ENCODE measurements around the gene ZFYVE9. TPM values are rescaled to one million over a fixed set of nuclear protein-coding genes. Genes with fewer than 3 reads are reported as not detected.

Gene ZFYVE9
- total RNA-seq, 1 experiment from 2014 or later: 28.4 TPM

- Histone ChIP-seq H3K9me3 (ENCODE audit: control insufficient read depth, low read depth, low read length) (no peaks in the 10 kb centered on the region), H3K9ac (ENCODE audit: extremely low read depth, insufficient read length, low read length) (no peak overlapping the region), H3K27me3 (ENCODE audit: insufficient read depth, low read length) (no peaks in the 10 kb centered on the region), H3K18ac (ENCODE audit: insufficient read length, low read depth, low read length) (no peak overlapping the region), H3K23ac (ENCODE audit: insufficient read length, low read depth, low read length) (no peak overlapping the region), H3K23me2 (ENCODE audit: insufficient read length, low read depth, low read length, poor library complexity, severe bottlenecking) (no peaks in the 10 kb centered on the region), H2BK15ac (ENCODE audit: low read depth, low read length) (no peak overlapping the region), H3K4ac (ENCODE audit: low read depth, low read length) (no peak overlapping the region), H2BK120ac (ENCODE audit: low read depth, low read length, poor library complexity, severe bottlenecking) (no peak overlapping the region), H2BK12ac (ENCODE audit: insufficient read length, low read depth, low read length) (no peak overlapping the region), H3K79me2 (ENCODE audit: insufficient read depth, low read length) (no peaks in the 10 kb centered on the region), H4K8ac (replicated peaks; ENCODE audit: insufficient read length, low read depth, low read length) (no peak overlapping the region), H4K20me1 (ENCODE audit: control insufficient read depth, insufficient read depth, insufficient read length) (no peaks in the 10 kb centered on the region), H4K91ac (ENCODE audit: insufficient read length, low read depth, low read length) (no peak overlapping the region), H3K4me1 (ENCODE audit: insufficient read depth, low read length) (no peaks in the 10 kb centered on the region), H2AK5ac (ENCODE audit: insufficient read length, low read length) (no peak overlapping the region), H3K14ac (ENCODE audit: insufficient read depth, low read length) (no peak overlapping the region), H2BK5ac (ENCODE audit: insufficient read length, low read length) (no peak overlapping the region), H3K56ac (ENCODE audit: insufficient read length, low read depth, low read length) (no peak overlapping the region), H4K5ac (ENCODE audit: insufficient read length, low read depth, low read length) (no peak overlapping the region), H2AFZ (ENCODE audit: low read length) (no peak overlapping the region), H3T11ph (ENCODE audit: low read length) (no peak overlapping the region), H2BK20ac (ENCODE audit: low read depth, low read length, poor library complexity, severe bottlenecking) (no peak overlapping the region), H3K4me2 (ENCODE audit: insufficient read depth, insufficient read length, low read length) (no peak overlapping the region), H3K27ac (ENCODE audit: insufficient read length, low read depth, low read length) (no peak overlapping the region), H3K79me1 (ENCODE audit: insufficient read depth, low read depth, low read length, poor library complexity, severe bottlenecking) (no peaks in the 10 kb centered on the region)
- DNase-seq: no peak
- Mint-ChIP-seq H3K9me3 (no peaks in the 10 kb centered on the region), H3K4me1 (peaks cover 3% of the 10 kb centered on the region in 2 experiments; a peak in 3 of 4 replicates), H3K4me3 (no peak overlapping the region), H3K36me3 (ENCODE audit: insufficient read depth in 1 of 3, low read depth in 3 of 3) (peaks cover 57 to 99% (median 94%) of the 10 kb centered on the region in 3 experiments), H3K27me3 (ENCODE audit: low read depth) (no peaks in the 10 kb centered on the region), H3K27ac (no peak overlapping the region)
- no CpG with 5 or more reads among the region's 9 CpGs for WGBS (ENCODE audit: extremely low coverage, insufficient read length, low lambda C conversion rate)
- no peak for TF ChIP-seq CTCF (conservative IDR thresholded peaks at IDR 0.05)
Observed at GRCh38 chr1:52357397-52357796, 215.5 kb downstream of the ZFYVE9 start.
